Kidney epithelial cell (primary cell): ENCODE results near the gene GLTP. TPM values are rescaled to one million over a fixed set of nuclear protein-coding genes. Genes with fewer than 3 reads are reported as not detected.

Experiments
- DNase-seq: peaks from one replicate; pipeline ENCODE4 v3.0.0-alpha.2; 2010; ENCODE audit warnings: low read depth
- H3K27me3 ChIP-seq: 2 replicates; pipeline ENCODE4 v1.6.0; 2011; ENCODE audit warnings: low read length; ENCODE audit not compliant: control insufficient read depth, insufficient read depth
- H3K36me3 ChIP-seq: 2 replicates; pipeline ENCODE4 v1.5.1; 2011; ENCODE audit warnings: low read length; ENCODE audit not compliant: control insufficient read depth, insufficient read depth
- H3K4me3 ChIP-seq: 2 replicates; pipeline ENCODE4 v1.5.1; 2011; ENCODE audit warnings: low read depth, mild to moderate bottlenecking, control low read depth, low read length
- CTCF ChIP-seq: IDR thresholded peaks from 2 replicates; pipeline ENCODE4 v1.5.1; 2011; ENCODE audit warnings: mild to moderate bottlenecking, moderate library complexity, low read length, control low read depth, inconsistent platforms; ENCODE audit not compliant: insufficient read depth, poor library complexity, severe bottlenecking
- total RNA-seq: library from RNA; depleted of rRNA; stranded (reverse); fragments of >200 nt; gene quantifications from 2 replicates; pipeline ENCODE4 v1.2.3, GENCODE V29; 2015

GLTP gene
- total RNA-seq, 1 donor from 2014 or later, result 48.4 TPM

GRCh38 chr12:109831929-109832328, 48.4 kb downstream of the GLTP start:
- TF ChIP-seq CTCF, result no peak
- DNase-seq, result no peak

GRCh38 chr12:109831365-109831764, 49.0 kb downstream of the GLTP start:
- DNase-seq, result no peak
- no peak for TF ChIP-seq CTCF
- no peaks in the 10 kb centered on the region for H3K27me3 ChIP-seq
- no peak overlapping the region for H3K4me3 ChIP-seq
- H3K36me3 ChIP-seq, result no peaks in the 10 kb centered on the region

More at GRCh38 chr12:109831929-109832328, 48.4 kb downstream of the GLTP start:
- Histone ChIP-seq H3K27me3 (no peaks in the 10 kb centered on the region), H3K4me3 (no peak overlapping the region), H3K36me3 (no peaks in the 10 kb centered on the region)

GRCh38 chr12:109830718-109831117, 49.6 kb downstream of the GLTP start:
- no peak for DNase-seq
- H3K27me3 ChIP-seq, result no peaks in the 10 kb centered on the region
- H3K36me3 ChIP-seq, result no peaks in the 10 kb centered on the region
- TF ChIP-seq CTCF, result no peak
- H3K4me3 ChIP-seq, result no peak overlapping the region

GRCh38 chr12:109830267-109830666, 50.1 kb downstream of the GLTP start:
- no peak for DNase-seq
- Histone ChIP-seq H3K36me3 (no peaks in the 10 kb centered on the region), H3K27me3 (no peaks in the 10 kb centered on the region), H3K4me3 (no peak overlapping the region)
- no peak for TF ChIP-seq CTCF

GRCh38 chr12:109829667-109830066, 50.7 kb downstream of the GLTP start:
- no peak for TF ChIP-seq CTCF
- no peak for DNase-seq
- Histone ChIP-seq H3K27me3 (no peaks in the 10 kb centered on the region), H3K4me3 (no peak overlapping the region), H3K36me3 (no peaks in the 10 kb centered on the region)

GRCh38 chr12:109828754-109829511, 51.4 kb downstream of the GLTP start:
- no peaks in the 10 kb centered on the region for H3K27me3 ChIP-seq
- no peak for DNase-seq
- H3K36me3 ChIP-seq, result no peaks in the 10 kb centered on the region
- H3K4me3 ChIP-seq, result no peak overlapping the region
- no peak for TF ChIP-seq CTCF
